GM12873 (cell line): Measurements from ENCODE around the gene SLC6A19.

Source experiments
- TF ChIP-seq, protein P1 (sequence below): IDR thresholded peaks from 2 replicates; pipeline ENCODE4 v1.5.1; 2012; ENCODE audit warnings: low read depth, mild to moderate bottlenecking, moderate library complexity, low read length, control low read depth; ENCODE audit not compliant: insufficient read depth; ENCODE audit errors: missing control alignments

SLC6A19 gene

DNA sequence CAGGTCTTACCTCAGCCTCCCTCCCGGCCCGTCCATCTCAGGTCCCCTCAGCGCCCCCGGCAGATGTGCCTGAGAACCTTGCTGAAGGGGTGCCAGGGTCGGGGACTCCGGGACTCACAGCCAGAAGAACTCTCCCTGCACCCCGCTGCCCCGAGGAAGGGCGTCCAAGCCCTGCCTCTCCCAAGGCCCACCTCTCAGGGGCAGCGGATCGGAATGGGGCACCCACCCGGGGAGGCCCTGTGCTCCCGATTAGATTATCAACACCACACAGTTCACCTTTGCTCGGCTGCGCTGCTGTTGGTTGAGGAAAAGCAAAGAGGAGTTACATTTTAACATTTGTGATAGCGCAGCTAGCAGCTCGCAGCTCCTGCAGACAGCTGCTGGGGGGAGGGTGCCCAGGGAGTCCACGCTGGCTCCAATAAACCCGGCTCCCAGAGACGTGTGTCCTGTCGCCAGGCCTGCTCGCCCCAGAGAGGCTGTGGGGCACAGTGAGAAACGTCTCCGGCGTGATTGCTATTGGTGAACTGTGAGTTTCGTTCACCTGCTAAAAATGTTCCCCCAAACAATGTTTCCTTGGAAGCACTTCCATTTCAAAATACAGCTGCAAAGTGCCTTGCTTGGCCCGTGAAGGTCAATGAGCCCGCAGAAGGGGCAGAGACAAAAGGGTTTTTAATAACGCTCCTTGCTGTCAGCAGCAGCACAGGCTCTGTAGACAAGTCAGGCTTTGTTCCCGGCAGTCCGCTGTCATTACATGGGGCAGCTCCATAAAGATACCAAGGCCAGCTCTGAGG lies 18.6 kb upstream of the SLC6A19 start:
- TF ChIP-seq, protein P1, sequence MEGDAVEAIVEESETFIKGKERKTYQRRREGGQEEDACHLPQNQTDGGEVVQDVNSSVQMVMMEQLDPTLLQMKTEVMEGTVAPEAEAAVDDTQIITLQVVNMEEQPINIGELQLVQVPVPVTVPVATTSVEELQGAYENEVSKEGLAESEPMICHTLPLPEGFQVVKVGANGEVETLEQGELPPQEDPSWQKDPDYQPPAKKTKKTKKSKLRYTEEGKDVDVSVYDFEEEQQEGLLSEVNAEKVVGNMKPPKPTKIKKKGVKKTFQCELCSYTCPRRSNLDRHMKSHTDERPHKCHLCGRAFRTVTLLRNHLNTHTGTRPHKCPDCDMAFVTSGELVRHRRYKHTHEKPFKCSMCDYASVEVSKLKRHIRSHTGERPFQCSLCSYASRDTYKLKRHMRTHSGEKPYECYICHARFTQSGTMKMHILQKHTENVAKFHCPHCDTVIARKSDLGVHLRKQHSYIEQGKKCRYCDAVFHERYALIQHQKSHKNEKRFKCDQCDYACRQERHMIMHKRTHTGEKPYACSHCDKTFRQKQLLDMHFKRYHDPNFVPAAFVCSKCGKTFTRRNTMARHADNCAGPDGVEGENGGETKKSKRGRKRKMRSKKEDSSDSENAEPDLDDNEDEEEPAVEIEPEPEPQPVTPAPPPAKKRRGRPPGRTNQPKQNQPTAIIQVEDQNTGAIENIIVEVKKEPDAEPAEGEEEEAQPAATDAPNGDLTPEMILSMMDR, result no peak

DNA sequence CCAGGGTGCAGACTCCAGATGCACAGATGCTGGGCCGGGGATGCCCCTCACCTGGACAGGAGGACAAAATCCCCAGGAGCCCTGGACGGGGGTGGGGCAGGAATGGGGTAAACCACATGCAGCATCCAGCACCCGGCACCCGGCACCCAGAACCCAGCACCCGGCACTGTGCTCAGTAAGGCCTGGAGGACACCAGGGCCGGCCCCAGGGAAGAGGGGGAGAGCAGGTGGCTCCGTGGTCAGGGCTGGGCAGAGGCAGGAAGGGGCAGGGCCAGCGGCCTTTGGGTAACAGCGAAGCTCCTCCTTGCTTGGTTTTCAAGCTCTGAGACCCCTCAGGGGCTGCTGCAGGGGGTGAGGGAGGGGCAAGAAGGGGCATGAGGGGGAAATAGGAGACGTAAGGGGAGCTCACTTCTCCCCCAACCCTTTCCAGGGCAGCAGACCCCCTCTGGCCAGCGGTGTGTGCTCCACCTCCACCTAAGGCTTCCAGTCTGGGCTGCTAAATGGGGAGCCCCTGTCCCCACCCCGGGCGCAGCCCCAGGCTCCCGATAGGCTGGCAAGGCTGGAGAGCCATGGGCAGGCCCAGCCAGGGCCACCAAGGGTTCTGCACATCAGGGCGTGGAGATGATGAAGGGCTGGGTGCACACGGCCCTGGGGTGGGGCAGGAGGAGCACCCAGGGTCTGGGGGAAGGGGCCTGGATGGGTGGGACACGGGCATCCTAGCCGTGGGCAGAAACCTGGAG lies 17.8 kb upstream of the SLC6A19 start:
- TF ChIP-seq, protein P1, result no peak

DNA sequence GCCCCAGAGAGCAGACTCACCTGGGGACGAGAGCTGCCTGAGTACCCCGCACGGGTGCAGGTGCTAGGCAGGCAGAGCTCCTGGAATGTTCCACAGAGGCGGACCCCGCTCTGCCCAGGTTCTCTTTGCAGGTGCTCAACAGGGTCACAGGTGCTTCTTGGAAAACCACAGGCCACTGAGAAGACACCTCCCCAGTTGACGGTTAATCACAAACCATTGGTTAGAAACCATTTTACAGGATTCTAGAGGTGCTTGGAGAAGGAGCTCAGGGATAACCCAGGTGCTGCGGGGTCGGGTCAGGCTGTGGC lies 17.3 kb upstream of the SLC6A19 start:
- TF ChIP-seq, protein P1, result no peak

DNA sequence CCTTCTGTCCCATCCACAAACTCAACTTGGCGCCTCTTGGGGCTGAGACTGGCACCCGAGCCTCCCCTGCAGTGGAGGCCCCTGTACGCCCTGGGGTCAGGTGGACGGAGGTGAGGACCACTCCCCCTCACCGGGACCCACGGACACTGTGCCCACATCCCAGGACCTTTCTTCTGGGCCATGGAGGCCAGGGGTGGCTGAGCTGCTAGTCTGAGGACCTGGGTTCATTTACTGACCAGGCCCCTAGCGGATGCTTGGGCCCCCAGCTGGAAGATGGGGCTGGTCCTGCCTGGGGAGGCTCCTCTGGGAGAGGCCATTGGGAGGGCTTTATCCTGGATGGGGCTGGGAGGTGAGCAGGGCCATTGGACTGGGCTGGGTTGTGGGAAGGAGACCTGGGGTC lies 16.9 kb upstream of the SLC6A19 start:
- TF ChIP-seq, protein P1, result no peak

DNA sequence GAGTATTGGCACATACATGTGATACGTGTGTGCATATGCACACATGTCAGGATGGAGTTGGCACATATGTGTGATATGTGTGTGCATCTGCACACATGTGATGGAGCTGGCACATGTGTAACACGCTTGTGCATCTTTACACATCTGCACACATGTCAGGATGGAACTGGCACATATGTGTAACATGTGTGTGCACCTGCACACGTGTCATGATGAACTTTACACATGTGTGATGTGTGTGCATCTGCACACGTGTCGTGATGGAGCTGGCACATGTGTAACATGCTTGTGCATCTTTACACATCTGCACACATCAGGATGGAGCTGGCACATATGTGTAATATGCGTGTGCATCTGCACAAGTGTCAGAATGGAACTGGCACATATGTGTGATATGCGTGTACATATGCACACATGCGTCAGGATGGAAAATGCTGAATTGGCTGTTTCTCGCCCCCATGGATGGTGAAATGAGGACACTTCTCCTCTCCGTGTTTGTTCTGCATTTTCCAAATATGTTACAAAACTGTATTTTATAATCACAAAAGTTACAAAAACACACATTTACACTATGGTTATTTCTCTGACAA lies 16.3 kb upstream of the SLC6A19 start:
- TF ChIP-seq, protein P1, result no peak

DNA sequence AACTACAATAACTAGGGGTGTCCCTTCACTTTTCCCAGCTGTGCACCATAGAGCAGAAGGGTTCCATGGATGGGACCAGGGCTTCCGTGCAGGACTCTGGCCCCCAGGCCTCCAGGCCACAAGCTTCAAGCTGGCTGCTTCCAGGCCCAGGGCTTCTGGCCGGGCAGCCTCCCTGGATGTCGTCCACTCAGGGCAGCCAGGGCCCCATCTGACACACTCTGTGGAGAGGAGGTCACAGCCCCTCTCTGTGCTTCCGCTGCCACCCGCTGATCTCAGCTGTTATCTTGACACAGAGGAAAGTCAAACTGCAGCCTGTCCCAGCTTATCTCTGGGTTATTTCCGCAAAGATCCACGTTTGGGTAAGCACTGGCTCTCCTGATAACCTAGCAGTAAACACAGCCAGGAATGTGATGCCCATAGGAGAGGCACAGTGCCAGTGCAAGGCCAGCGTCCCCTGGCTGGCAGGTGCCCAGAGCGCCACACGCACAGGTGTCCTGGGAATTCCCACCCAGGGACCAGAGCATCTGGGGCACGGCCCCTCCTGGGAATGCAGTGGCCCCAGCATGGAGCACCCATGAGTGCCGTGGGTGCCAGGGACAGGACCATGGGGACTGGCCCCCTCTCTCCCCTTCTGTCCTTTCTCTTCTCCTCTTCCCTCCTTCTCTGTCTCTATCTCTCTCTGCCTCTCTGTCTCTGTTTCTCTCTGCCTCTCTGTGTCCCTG lies 15.6 kb upstream of the SLC6A19 start:
- TF ChIP-seq, protein P1, result no peak
